ENCODE results near the gene OR11L1. TPM values are rescaled to one million over a fixed set of nuclear protein-coding genes. Genes with fewer than 3 reads are reported as not detected.

OR11L1 gene
- total RNA-seq, 4 donors from 2014 or later: not detected

- H3K4me3 ChIP-seq: no peak overlapping the region
- DNase-seq (ENCODE audit: low spot score in 2 of 2): no peak
- no peaks in the 10 kb centered on the region for H3K36me3 ChIP-seq
- no peak for TF ChIP-seq CTCF (IDR thresholded peaks at IDR 0.05)
- no peak for TF ChIP-seq POLR2A (IDR thresholded peaks at IDR 0.05)
- no peak for TF ChIP-seq EP300 (IDR thresholded peaks at IDR 0.05)
- WGBS, 2 donors: 87 to 90% methylated on average over 4 of the region's 4 CpGs
- no peaks in the 10 kb centered on the region for H3K9me3 ChIP-seq
- H3K4me1 ChIP-seq: peaks cover 0 to 1% (median 0%) of the 10 kb centered on the region in 4 donors
- H3K27ac ChIP-seq: no peak overlapping the region
- no peaks in the 10 kb centered on the region for H3K27me3 ChIP-seq
Observed at GRCh38 chr1:247862756-247863155, 21.1 kb upstream of the OR11L1 start.

GRCh38 chr1:247857985-247858619 lies 16.4 kb upstream of the OR11L1 start:
- H3K4me1 ChIP-seq: peaks cover 0 to 10% (median 0%) of the 10 kb centered on the region in 4 donors

GRCh38 chr1:247857069-247857984 lies 15.6 kb upstream of the OR11L1 start, which contains the start of gene TRIM58:
Gene TRIM58, plus strand, starts transcription at chr1:247857187. Its CDS starts 60 bp downstream, at chr1:247857247.
- Histone ChIP-seq H3K4me3 (peak within 1 kb of the TSS; percentile 28 to 53 (median 46)), H3K36me3 (no peaks in the 10 kb centered on the region), H3K27me3 (no peaks in the 10 kb centered on the region), H3K9me3 (peaks cover 0 to 5% (median 0%) of the 10 kb centered on the region in 4 donors), H3K4me1 (peaks cover 0 to 10% (median 0%) of the 10 kb centered on the region in 4 donors), H3K27ac (peak within 1 kb of the TSS in 3 of 4 donors; percentile 32 to 72 (median 70))
- DNase-seq (ENCODE audit: low spot score in 2 of 2): no peak
- WGBS, 2 donors: 3 to 6% methylated on average over 39 to 81 of the region's 109 CpGs
- TF ChIP-seq CTCF (IDR thresholded peaks at IDR 0.05) (peak in 4 of 5 experiments; percentile 19 to 66 (median 37)), POLR2A (IDR thresholded peaks at IDR 0.05) (no peak)

More at GRCh38 chr1:247857985-247858619, 16.4 kb upstream of the OR11L1 start:
- Histone ChIP-seq H3K27ac (peak overlapping the region in 3 of 4 donors; percentile 32 to 72 (median 70)), H3K27me3 (no peaks in the 10 kb centered on the region), H3K9me3 (peaks cover 0 to 5% (median 0%) of the 10 kb centered on the region in 4 donors), H3K4me3 (peak overlapping the region; percentile 28 to 53 (median 46)), H3K36me3 (no peaks in the 10 kb centered on the region)
- WGBS, 2 donors: 32 to 39% methylated on average over 15 of the region's 15 CpGs
- no peak for DNase-seq (ENCODE audit: low spot score in 2 of 2)
- no peak for TF ChIP-seq EP300 (IDR thresholded peaks at IDR 0.05)
- TF ChIP-seq CTCF (IDR thresholded peaks at IDR 0.05): no peak
- TF ChIP-seq POLR2A (IDR thresholded peaks at IDR 0.05): no peak

- no peak for DNase-seq (ENCODE audit: low spot score in 2 of 2)
Observed at GRCh38 chr1:247855911-247856310, 14.2 kb upstream of the OR11L1 start.

More at GRCh38 chr1:247855911-247856310, 14.2 kb upstream of the OR11L1 start:
- H3K4me1 ChIP-seq: peaks cover 0 to 10% (median 0%) of the 10 kb centered on the region in 4 donors
- peaks cover 0 to 5% (median 0%) of the 10 kb centered on the region in 4 donors for H3K9me3 ChIP-seq
- no peak for TF ChIP-seq CTCF (IDR thresholded peaks at IDR 0.05)
- no peaks in the 10 kb centered on the region for H3K27me3 ChIP-seq
- H3K27ac ChIP-seq: no peak overlapping the region
- H3K36me3 ChIP-seq: no peaks in the 10 kb centered on the region
- no peak overlapping the region for H3K4me3 ChIP-seq
- 86% methylated on average over 4 of the region's 4 CpGs for WGBS, 2 donors

Measured in tibial nerve (tissue), 4 donors.